WTC11 (cell line): ENCODE measurements around the gene MISFA. TPM values are rescaled to one million over a fixed set of nuclear protein-coding genes. Genes with fewer than 3 reads are reported as not detected.

Experiments used
- CBFB ChIP-seq: sonication (generic); formaldehyde crosslinking; IDR thresholded peaks from 2 replicates; pipeline ENCODE4 v1.8.1; 2022; ENCODE audit warnings: mild to moderate bottlenecking, low read depth, missing genetic modification reagents
- CREB1 ChIP-seq: sonication (generic); formaldehyde crosslinking; IDR thresholded peaks from 2 replicates; pipeline ENCODE4 v1.8.0; 2023; ENCODE audit warnings: mild to moderate bottlenecking, missing genetic modification reagents
- CREM ChIP-seq: sonication (generic); formaldehyde crosslinking; IDR thresholded peaks from 2 replicates; pipeline ENCODE4 v1.8.1; 2022; ENCODE audit warnings: mild to moderate bottlenecking, missing genetic modification reagents, moderate library complexity
- GTF2I ChIP-seq: fragments of 250-450 bp; sonication (Bioruptor Pico); conservative IDR thresholded peaks from 2 replicates; pipeline ENCODE4 v1.4.0; 2021; ENCODE audit warnings: mild to moderate bottlenecking
- HMGA2 ChIP-seq: fragments of 250-450 bp; sonication (Bioruptor Pico); IDR thresholded peaks from 2 replicates; pipeline ENCODE4 v1.4.0; 2021; ENCODE audit warnings: mild to moderate bottlenecking, moderate library complexity
- JAZF1 ChIP-seq: fragments of 250-450 bp; sonication (Bioruptor Pico); IDR thresholded peaks from 2 replicates; pipeline ENCODE4 v1.9.0; 2021; ENCODE audit warnings: moderate library complexity, mild to moderate bottlenecking, inconsistent platforms
- KAT7 ChIP-seq: sonication (generic); formaldehyde crosslinking; IDR thresholded peaks from 2 replicates; pipeline ENCODE4 v1.8.1; 2023; ENCODE audit warnings: missing genetic modification reagents, mild to moderate bottlenecking, borderline replicate concordance
- MXD4 ChIP-seq: fragments of 250-450 bp; sonication (Bioruptor Pico); IDR thresholded peaks from 2 replicates; pipeline ENCODE4 v1.8.0; 2021; ENCODE audit warnings: mild to moderate bottlenecking, moderate library complexity, borderline replicate concordance
- NR3C1 ChIP-seq: sonication (generic); formaldehyde crosslinking; conservative IDR thresholded peaks from 2 replicates; pipeline ENCODE4 v1.8.1; 2023; ENCODE audit warnings: low read depth, mild to moderate bottlenecking, missing genetic modification reagents
- PRRX2 ChIP-seq: fragments of 250-450 bp; sonication (Bioruptor Pico); IDR thresholded peaks from 2 replicates; pipeline ENCODE4 v1.8.0; 2021; ENCODE audit warnings: mild to moderate bottlenecking
- RORB ChIP-seq: fragments of 250-450 bp; sonication (Bioruptor Pico); IDR thresholded peaks from 2 replicates; pipeline ENCODE4 v1.9.0; 2021; ENCODE audit warnings: mild to moderate bottlenecking
- SMAD4 ChIP-seq: sonication (generic); formaldehyde crosslinking; IDR thresholded peaks from 2 replicates; pipeline ENCODE4 v1.8.0; 2022; ENCODE audit warnings: mild to moderate bottlenecking, missing genetic modification reagents
- TP53 ChIP-seq: sonication (generic); formaldehyde crosslinking; IDR thresholded peaks from 2 replicates; pipeline ENCODE4 v1.8.1; 2023; ENCODE audit warnings: mild to moderate bottlenecking, missing genetic modification reagents
- ZNF121 ChIP-seq: sonication (generic); formaldehyde crosslinking; IDR thresholded peaks from 2 replicates; pipeline ENCODE4 v1.8.0; 2023; ENCODE audit warnings: missing genetic modification reagents
- ZNF138 ChIP-seq: sonication (generic); formaldehyde crosslinking; conservative IDR thresholded peaks from 2 replicates; pipeline ENCODE4 v1.8.1; 2022; ENCODE audit warnings: mild to moderate bottlenecking, moderate library complexity, missing genetic modification reagents
- ZNF317 ChIP-seq: sonication (generic); formaldehyde crosslinking; IDR thresholded peaks from 2 replicates; pipeline ENCODE4 v1.8.1; 2023; ENCODE audit warnings: low read depth, mild to moderate bottlenecking, moderate library complexity, missing genetic modification reagents, borderline replicate concordance
- ZNF423 ChIP-seq: fragments of 250-450 bp; sonication (Bioruptor Pico); IDR thresholded peaks from 2 replicates; pipeline ENCODE4 v2.1.2; 2022; ENCODE audit warnings: mild to moderate bottlenecking, moderate library complexity
- total RNA-seq: library from RNA; stranded (reverse); gene quantifications from 3 replicates; pipeline ENCODE4 v1.2.3, GENCODE V29; 2021
- TF ChIP-seq, protein P1 (sequence below): sonication (generic); formaldehyde crosslinking; IDR thresholded peaks from 2 replicates; pipeline ENCODE4 v1.8.1; 2023; ENCODE audit warnings: mild to moderate bottlenecking, missing genetic modification reagents
- TF ChIP-seq, protein P2 (sequence below): sonication (generic); formaldehyde crosslinking; conservative IDR thresholded peaks from 2 replicates; pipeline ENCODE4 v1.8.1; 2022; ENCODE audit warnings: mild to moderate bottlenecking, missing genetic modification reagents
- TF ChIP-seq, protein P3 (sequence below): sonication (generic); formaldehyde crosslinking; conservative IDR thresholded peaks from 2 replicates; pipeline ENCODE4 v1.8.1; 2023; ENCODE audit warnings: mild to moderate bottlenecking, low read depth, missing genetic modification reagents, moderate library complexity
- TF ChIP-seq, protein P4 (sequence below): sonication (generic); formaldehyde crosslinking; IDR thresholded peaks from 2 replicates; pipeline ENCODE4 v1.8.0; 2022; ENCODE audit warnings: mild to moderate bottlenecking, missing genetic modification reagents
- TF ChIP-seq, protein P5 (sequence below): sonication (generic); formaldehyde crosslinking; IDR thresholded peaks from 2 replicates; pipeline ENCODE4 v1.8.0; 2022; ENCODE audit warnings: mild to moderate bottlenecking, missing genetic modification reagents
- TF ChIP-seq, protein P6 (sequence below): sonication (generic); formaldehyde crosslinking; IDR thresholded peaks from 2 replicates; pipeline ENCODE4 v1.8.0; 2023; ENCODE audit warnings: mild to moderate bottlenecking, missing genetic modification reagents
- TF ChIP-seq, protein P7 (sequence below): fragments of 250-450 bp; sonication (Bioruptor Pico); IDR thresholded peaks from 2 replicates; pipeline ENCODE4 v1.9.0; 2021; ENCODE audit warnings: mild to moderate bottlenecking
- TF ChIP-seq, protein P8 (sequence below): fragments of 200-600 bp; IDR thresholded peaks from 2 replicates; pipeline ENCODE4 v1.8.0; 2022; ENCODE audit warnings: antibody characterized with exemption
- TF ChIP-seq, protein P9 (sequence below): sonication (generic); formaldehyde crosslinking; IDR thresholded peaks from 2 replicates; pipeline ENCODE4 v1.8.1; 2023; ENCODE audit warnings: mild to moderate bottlenecking, missing genetic modification reagents, moderate library complexity

Gene MISFA
- total RNA-seq, 1 experiment from 2014 or later, result 3.2 TPM

DNA sequence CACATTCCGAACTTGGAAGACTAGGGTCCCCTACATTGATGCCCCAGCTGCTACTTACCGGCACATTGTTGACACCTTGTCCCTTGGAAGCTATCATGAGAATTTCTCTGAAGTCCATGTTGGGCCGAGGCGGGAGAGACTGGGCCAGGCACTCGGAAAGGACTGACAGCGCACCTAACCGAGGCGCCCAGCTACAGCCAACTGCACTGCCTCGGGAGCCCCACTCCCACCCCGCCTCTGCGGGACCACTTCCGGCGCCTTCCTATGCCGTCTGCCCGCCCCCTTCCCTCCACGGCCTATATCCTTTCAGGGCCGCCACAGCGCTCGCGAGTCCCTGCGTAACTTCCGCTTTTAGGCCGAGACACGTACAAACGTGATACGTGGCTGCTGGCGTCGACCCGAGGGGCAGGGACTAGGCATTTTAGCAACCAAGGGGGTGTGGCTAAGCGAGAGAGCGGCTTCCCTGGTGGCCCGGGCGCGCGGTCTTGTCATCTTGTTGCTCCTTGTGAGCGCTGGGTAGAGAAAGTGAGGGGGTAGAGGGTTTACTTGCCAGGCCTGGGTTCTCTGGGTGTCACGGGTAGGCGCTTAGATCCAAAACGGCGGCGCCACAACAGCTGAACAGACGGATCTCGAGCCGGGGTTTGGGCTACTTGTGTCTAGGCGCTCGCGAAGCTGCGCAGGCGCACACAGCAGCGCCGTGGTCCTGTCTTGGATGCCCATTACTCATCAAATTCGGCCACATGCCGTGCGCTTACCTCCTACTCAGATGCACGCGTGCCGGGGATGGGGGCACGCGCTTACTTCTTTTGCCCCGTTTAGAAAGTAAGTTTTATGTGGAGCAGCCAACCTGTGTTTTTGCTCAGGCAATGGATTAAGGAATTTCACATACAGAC is 34.8 kb downstream of the MISFA start, which contains the start of gene SPTY2D1 (continued):
- TF ChIP-seq, protein P1, sequence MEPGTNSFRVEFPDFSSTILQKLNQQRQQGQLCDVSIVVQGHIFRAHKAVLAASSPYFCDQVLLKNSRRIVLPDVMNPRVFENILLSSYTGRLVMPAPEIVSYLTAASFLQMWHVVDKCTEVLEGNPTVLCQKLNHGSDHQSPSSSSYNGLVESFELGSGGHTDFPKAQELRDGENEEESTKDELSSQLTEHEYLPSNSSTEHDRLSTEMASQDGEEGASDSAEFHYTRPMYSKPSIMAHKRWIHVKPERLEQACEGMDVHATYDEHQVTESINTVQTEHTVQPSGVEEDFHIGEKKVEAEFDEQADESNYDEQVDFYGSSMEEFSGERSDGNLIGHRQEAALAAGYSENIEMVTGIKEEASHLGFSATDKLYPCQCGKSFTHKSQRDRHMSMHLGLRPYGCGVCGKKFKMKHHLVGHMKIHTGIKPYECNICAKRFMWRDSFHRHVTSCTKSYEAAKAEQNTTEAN (CRISPR knock-in tag), result peak; percentile 34; the same call in 1 of the 2 replicates
- TF ChIP-seq JAZF1 (CRISPR knock-in tag) (no peak), NR3C1 (CRISPR knock-in tag) (no peak), MXD4 (CRISPR knock-in tag) (no peak), RORB (CRISPR knock-in tag) (no peak), ZNF423 (CRISPR knock-in tag) (no peak), SMAD4 (CRISPR knock-in tag) (no peak), CREB1 (CRISPR knock-in tag) (peak; percentile 79; the same call in 1 of the 2 replicates), CREM (peak; percentile 98), GTF2I (CRISPR knock-in tag) (no peak), HMGA2 (no peak), KAT7 (CRISPR knock-in tag) (no peak), ZNF317 (CRISPR knock-in tag) (no peak), CBFB (CRISPR knock-in tag) (no peak), PRRX2 (no peak), TP53 (CRISPR knock-in tag) (no peak), ZNF121 (CRISPR knock-in tag) (no peak), ZNF138 (no peak)
- TF ChIP-seq, protein P2, sequence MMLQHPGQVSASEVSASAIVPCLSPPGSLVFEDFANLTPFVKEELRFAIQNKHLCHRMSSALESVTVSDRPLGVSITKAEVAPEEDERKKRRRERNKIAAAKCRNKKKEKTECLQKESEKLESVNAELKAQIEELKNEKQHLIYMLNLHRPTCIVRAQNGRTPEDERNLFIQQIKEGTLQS (CRISPR knock-in tag), result no peak
- TF ChIP-seq, protein P3, sequence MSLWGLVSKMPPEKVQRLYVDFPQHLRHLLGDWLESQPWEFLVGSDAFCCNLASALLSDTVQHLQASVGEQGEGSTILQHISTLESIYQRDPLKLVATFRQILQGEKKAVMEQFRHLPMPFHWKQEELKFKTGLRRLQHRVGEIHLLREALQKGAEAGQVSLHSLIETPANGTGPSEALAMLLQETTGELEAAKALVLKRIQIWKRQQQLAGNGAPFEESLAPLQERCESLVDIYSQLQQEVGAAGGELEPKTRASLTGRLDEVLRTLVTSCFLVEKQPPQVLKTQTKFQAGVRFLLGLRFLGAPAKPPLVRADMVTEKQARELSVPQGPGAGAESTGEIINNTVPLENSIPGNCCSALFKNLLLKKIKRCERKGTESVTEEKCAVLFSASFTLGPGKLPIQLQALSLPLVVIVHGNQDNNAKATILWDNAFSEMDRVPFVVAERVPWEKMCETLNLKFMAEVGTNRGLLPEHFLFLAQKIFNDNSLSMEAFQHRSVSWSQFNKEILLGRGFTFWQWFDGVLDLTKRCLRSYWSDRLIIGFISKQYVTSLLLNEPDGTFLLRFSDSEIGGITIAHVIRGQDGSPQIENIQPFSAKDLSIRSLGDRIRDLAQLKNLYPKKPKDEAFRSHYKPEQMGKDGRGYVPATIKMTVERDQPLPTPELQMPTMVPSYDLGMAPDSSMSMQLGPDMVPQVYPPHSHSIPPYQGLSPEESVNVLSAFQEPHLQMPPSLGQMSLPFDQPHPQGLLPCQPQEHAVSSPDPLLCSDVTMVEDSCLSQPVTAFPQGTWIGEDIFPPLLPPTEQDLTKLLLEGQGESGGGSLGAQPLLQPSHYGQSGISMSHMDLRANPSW, result no peak
- TF ChIP-seq, protein P4, sequence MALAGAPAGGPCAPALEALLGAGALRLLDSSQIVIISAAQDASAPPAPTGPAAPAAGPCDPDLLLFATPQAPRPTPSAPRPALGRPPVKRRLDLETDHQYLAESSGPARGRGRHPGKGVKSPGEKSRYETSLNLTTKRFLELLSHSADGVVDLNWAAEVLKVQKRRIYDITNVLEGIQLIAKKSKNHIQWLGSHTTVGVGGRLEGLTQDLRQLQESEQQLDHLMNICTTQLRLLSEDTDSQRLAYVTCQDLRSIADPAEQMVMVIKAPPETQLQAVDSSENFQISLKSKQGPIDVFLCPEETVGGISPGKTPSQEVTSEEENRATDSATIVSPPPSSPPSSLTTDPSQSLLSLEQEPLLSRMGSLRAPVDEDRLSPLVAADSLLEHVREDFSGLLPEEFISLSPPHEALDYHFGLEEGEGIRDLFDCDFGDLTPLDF (CRISPR knock-in tag), result no peak
- TF ChIP-seq, protein P5, sequence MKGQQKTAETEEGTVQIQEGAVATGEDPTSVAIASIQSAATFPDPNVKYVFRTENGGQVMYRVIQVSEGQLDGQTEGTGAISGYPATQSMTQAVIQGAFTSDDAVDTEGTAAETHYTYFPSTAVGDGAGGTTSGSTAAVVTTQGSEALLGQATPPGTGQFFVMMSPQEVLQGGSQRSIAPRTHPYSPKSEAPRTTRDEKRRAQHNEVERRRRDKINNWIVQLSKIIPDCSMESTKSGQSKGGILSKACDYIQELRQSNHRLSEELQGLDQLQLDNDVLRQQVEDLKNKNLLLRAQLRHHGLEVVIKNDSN (CRISPR knock-in tag), result no peak
- TF ChIP-seq, protein P6, sequence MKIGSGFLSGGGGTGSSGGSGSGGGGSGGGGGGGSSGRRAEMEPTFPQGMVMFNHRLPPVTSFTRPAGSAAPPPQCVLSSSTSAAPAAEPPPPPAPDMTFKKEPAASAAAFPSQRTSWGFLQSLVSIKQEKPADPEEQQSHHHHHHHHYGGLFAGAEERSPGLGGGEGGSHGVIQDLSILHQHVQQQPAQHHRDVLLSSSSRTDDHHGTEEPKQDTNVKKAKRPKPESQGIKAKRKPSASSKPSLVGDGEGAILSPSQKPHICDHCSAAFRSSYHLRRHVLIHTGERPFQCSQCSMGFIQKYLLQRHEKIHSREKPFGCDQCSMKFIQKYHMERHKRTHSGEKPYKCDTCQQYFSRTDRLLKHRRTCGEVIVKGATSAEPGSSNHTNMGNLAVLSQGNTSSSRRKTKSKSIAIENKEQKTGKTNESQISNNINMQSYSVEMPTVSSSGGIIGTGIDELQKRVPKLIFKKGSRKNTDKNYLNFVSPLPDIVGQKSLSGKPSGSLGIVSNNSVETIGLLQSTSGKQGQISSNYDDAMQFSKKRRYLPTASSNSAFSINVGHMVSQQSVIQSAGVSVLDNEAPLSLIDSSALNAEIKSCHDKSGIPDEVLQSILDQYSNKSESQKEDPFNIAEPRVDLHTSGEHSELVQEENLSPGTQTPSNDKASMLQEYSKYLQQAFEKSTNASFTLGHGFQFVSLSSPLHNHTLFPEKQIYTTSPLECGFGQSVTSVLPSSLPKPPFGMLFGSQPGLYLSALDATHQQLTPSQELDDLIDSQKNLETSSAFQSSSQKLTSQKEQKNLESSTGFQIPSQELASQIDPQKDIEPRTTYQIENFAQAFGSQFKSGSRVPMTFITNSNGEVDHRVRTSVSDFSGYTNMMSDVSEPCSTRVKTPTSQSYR (CRISPR knock-in tag), result no peak
- TF ChIP-seq, protein P7, sequence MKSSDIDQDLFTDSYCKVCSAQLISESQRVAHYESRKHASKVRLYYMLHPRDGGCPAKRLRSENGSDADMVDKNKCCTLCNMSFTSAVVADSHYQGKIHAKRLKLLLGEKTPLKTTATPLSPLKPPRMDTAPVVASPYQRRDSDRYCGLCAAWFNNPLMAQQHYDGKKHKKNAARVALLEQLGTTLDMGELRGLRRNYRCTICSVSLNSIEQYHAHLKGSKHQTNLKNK (CRISPR knock-in tag), result no peak
- TF ChIP-seq, protein P8, sequence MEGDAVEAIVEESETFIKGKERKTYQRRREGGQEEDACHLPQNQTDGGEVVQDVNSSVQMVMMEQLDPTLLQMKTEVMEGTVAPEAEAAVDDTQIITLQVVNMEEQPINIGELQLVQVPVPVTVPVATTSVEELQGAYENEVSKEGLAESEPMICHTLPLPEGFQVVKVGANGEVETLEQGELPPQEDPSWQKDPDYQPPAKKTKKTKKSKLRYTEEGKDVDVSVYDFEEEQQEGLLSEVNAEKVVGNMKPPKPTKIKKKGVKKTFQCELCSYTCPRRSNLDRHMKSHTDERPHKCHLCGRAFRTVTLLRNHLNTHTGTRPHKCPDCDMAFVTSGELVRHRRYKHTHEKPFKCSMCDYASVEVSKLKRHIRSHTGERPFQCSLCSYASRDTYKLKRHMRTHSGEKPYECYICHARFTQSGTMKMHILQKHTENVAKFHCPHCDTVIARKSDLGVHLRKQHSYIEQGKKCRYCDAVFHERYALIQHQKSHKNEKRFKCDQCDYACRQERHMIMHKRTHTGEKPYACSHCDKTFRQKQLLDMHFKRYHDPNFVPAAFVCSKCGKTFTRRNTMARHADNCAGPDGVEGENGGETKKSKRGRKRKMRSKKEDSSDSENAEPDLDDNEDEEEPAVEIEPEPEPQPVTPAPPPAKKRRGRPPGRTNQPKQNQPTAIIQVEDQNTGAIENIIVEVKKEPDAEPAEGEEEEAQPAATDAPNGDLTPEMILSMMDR, result no peak
- TF ChIP-seq, protein P9, sequence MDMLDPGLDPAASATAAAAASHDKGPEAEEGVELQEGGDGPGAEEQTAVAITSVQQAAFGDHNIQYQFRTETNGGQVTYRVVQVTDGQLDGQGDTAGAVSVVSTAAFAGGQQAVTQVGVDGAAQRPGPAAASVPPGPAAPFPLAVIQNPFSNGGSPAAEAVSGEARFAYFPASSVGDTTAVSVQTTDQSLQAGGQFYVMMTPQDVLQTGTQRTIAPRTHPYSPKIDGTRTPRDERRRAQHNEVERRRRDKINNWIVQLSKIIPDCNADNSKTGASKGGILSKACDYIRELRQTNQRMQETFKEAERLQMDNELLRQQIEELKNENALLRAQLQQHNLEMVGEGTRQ (CRISPR knock-in tag), result no peak
